ENCODE measurements around the gene KCTD5. TPM values are rescaled to one million over a fixed set of nuclear protein-coding genes. Genes with fewer than 3 reads are reported as not detected.

KCTD5 gene
- polyA plus RNA-seq, 4 donors = 19.0 to 41.2 (median 29.9) TPM

DNA sequence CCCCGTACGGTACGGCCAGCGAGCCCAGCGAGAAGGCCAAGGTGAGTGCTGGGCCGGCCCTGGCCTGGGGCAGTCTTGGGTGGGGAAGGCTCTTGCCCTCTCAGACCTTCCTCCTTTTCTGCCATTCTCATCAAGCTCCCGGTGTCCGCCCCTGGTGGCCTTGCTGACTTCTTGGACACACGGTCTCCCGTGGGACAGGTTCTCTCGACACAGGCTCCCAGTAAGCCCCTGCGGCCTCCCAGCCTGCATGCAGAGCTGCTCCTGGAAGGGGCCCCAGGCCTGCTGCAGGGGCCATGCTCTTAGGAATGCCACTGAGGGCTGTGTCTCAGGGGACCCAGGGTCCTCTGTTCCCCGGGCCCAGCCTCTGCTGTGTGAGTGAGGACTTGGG is 20.1 kb downstream of the KCTD5 start:
- Histone ChIP-seq H3K9me3 (ENCODE audit: control insufficient read depth in 2 of 2, insufficient read depth in 1 of 2, low read depth in 1 of 2, low read length in 1 of 2) (no peaks in the 10 kb centered on the region), H3K27ac (ENCODE audit: low read depth in 1 of 3, low read length in 2 of 3) (no peak overlapping the region), H3K4me1 (ENCODE audit: control insufficient read depth in 3 of 3, insufficient read depth in 2 of 3, low read depth in 1 of 3, low read length in 2 of 3) (no peaks in the 10 kb centered on the region), H3K36me3 (ENCODE audit: control insufficient read depth in 3 of 3, insufficient read depth in 2 of 3, low read depth in 1 of 3, low read length in 3 of 3) (peaks cover 18 to 100% (median 22%) of the 10 kb centered on the region in 3 donors), H3K4me3 (ENCODE audit: low read depth in 1 of 3, low read length in 3 of 3) (no peak overlapping the region), H3K27me3 (ENCODE audit: control insufficient read depth in 3 of 3, insufficient read depth in 3 of 3, low read length in 3 of 3) (no peaks in the 10 kb centered on the region)
- 97 to 98% (median 98%) methylated on average over 9 to 13 of the region's 13 CpGs for WGBS, 3 donors
- DNase-seq (no peak), FAIRE-seq (no peak)

DNA sequence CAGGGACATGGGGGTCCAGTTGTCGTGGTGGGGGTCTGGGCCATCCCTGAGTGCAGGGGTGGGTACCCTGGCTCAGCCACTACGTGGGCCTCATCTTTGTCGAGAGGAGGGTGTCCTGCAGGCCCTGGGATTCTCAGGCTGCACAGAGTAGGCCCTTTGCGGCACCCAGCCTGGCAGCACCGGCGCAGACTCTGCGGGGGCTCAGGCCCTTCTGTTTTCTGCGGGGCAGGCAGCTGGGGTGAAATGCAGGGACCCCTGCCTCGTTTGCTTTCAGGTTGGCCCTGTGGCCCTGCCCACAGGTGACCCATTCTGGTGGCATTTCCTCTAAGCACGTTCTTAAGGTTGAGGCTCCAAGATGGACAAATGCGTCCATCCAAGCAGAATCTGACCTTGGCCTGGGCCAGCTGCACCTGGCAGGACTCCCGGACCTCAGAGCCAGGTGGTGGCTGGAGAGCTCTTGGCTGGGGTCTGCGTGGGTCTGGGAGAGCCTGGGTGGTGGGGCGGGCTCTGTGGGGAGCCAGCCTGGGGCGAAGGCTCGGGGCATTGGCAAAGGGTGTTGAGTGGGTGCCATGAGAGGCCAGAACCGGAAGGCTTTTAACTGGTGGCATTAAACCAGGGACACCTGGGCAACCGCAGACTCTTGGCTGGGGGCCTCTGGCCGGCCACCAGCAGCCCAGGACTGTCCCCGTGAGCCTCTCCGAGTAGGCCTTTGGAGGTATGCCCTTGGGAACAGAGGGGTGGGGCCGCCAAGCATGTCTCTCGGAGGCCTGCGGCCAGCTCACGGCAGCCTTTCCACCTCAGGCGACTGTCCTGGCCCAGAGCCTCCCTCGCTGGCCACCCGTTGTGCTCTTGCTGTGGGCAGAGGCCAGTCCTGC is 20.8 kb downstream of the KCTD5 start:
- Histone ChIP-seq H3K9me3 (ENCODE audit: control insufficient read depth in 2 of 2, insufficient read depth in 1 of 2, low read depth in 1 of 2, low read length in 1 of 2) (no peaks in the 10 kb centered on the region), H3K4me1 (ENCODE audit: control insufficient read depth in 3 of 3, insufficient read depth in 2 of 3, low read depth in 1 of 3, low read length in 2 of 3) (no peaks in the 10 kb centered on the region), H3K4me3 (ENCODE audit: low read depth in 1 of 3, low read length in 3 of 3) (no peak overlapping the region), H3K27me3 (ENCODE audit: control insufficient read depth in 3 of 3, insufficient read depth in 3 of 3, low read length in 3 of 3) (no peaks in the 10 kb centered on the region), H3K27ac (ENCODE audit: low read depth in 1 of 3, low read length in 2 of 3) (no peak overlapping the region), H3K36me3 (ENCODE audit: control insufficient read depth in 3 of 3, insufficient read depth in 2 of 3, low read depth in 1 of 3, low read length in 3 of 3) (peaks cover 14 to 100% (median 24%) of the 10 kb centered on the region in 3 donors)
- WGBS, 3 donors = 93 to 95% (median 94%) methylated on average over 28 of the region's 28 CpGs
- no peak for FAIRE-seq
- DNase-seq = no peak

DNA sequence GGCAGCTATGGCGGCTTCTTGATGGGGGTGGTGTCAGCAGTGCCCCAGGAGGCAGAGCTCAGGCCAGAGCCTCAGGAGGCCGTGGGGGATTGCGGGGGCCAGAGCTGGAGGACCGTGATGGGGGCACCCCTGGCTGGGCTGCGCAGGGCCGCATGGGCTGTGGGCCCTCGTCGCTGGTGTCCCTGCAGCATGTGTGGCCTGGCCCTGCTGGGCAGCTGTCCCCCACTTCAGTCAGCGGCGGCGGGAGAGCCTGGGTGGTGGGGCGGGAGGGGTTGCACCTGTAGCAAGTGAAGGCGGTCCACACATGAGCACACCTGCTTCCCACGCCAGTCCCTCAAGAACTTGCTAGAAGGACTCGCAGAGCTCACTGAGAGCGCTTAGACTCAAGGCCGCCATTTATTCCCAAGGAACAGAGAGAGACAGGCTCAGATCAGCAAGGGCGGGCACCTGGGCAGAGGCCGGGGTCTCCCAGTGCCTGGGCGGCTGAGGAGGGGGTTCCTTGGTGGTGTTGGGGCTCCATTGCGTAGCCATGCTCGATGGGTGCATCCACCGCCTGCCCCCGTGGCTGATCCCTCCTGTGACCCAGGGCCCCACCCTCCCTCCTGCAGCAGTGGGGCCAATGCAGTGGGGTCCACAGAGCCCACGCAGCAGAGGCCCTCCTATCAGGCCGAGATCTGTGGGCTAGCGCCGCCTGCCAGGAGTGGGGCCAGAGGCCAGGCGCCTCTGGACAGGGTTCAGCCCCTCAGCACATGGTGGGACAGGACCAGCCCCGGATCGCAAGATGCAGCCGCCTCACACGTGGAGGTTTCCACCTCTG is 22.1 kb downstream of the KCTD5 start:
- H3K27ac ChIP-seq (ENCODE audit: low read depth in 1 of 3, low read length in 2 of 3) = no peak overlapping the region
- no peaks in the 10 kb centered on the region for H3K27me3 ChIP-seq (ENCODE audit: control insufficient read depth in 3 of 3, insufficient read depth in 3 of 3, low read length in 3 of 3)
- FAIRE-seq (no peak), DNase-seq (no peak)
- H3K4me3 ChIP-seq (ENCODE audit: low read depth in 1 of 3, low read length in 3 of 3) = no peak overlapping the region
- H3K9me3 ChIP-seq (ENCODE audit: control insufficient read depth in 2 of 2, insufficient read depth in 1 of 2, low read depth in 1 of 2, low read length in 1 of 2) = no peaks in the 10 kb centered on the region
- H3K4me1 ChIP-seq (ENCODE audit: control insufficient read depth in 3 of 3, insufficient read depth in 2 of 3, low read depth in 1 of 3, low read length in 2 of 3) = no peaks in the 10 kb centered on the region
- WGBS, 3 donors = 93 to 95% (median 94%) methylated on average over 33 of the region's 33 CpGs
- H3K36me3 ChIP-seq (ENCODE audit: control insufficient read depth in 3 of 3, insufficient read depth in 2 of 3, low read depth in 1 of 3, low read length in 3 of 3) = peaks cover 15 to 100% (median 24%) of the 10 kb centered on the region in 3 donors

DNA sequence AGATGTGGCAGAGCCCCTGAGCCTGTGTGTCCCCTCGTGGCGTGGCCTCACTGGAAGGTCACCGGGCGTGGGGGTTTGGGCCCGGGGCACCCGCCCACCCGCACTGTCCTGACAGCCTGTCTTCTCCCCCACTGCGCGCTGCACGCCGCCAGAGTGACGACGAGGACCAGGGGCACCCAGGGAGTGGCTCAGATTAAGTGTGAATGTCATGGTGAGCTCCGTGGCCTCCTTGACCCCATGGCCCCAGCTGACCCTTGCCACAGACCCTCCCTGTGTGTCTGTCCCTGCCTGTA is 22.6 kb downstream of the KCTD5 start:
- 94 to 97% (median 96%) methylated on average over 14 of the region's 14 CpGs for WGBS, 3 donors
- FAIRE-seq (no peak), DNase-seq (no peak)
- H3K9me3 ChIP-seq (ENCODE audit: control insufficient read depth in 2 of 2, insufficient read depth in 1 of 2, low read depth in 1 of 2, low read length in 1 of 2) = no peaks in the 10 kb centered on the region
- no peak overlapping the region for H3K4me3 ChIP-seq (ENCODE audit: low read depth in 1 of 3, low read length in 3 of 3)
- H3K36me3 ChIP-seq (ENCODE audit: control insufficient read depth in 3 of 3, insufficient read depth in 2 of 3, low read depth in 1 of 3, low read length in 3 of 3) = peaks cover 15 to 100% (median 24%) of the 10 kb centered on the region in 3 donors
- H3K27me3 ChIP-seq (ENCODE audit: control insufficient read depth in 3 of 3, insufficient read depth in 3 of 3, low read length in 3 of 3) = no peaks in the 10 kb centered on the region
- H3K27ac ChIP-seq (ENCODE audit: low read depth in 1 of 3, low read length in 2 of 3) = no peak overlapping the region
- H3K4me1 ChIP-seq (ENCODE audit: control insufficient read depth in 3 of 3, insufficient read depth in 2 of 3, low read depth in 1 of 3, low read length in 2 of 3) = no peaks in the 10 kb centered on the region

DNA sequence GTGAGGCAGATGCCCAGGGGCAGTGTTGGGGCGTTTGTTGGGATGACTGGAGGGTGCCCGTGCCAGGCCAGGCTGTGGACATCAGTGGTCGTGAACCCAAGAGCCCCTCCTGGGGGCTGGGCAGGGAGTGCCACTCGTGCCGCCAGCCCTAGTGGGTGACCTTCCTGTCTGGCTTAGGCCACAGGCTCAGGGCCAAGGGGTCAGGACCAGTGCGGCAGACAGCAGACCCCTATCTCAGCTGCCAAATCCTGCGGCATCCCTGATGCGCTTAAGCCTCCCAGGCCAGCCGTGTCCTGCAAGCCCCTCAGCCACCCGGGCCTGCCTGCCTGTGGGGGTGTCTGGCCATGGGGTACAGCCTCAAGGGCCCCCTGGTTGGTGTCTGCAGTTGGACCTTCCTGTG is 23.0 kb downstream of the KCTD5 start:
- FAIRE-seq = no peak
- H3K27ac ChIP-seq (ENCODE audit: low read depth in 1 of 3, low read length in 2 of 3) = no peak overlapping the region
- no peaks in the 10 kb centered on the region for H3K9me3 ChIP-seq (ENCODE audit: control insufficient read depth in 2 of 2, insufficient read depth in 1 of 2, low read depth in 1 of 2, low read length in 1 of 2)
- DNase-seq = no peak
- whole genome bisulfite sequencing, 3 donors = 88 to 94% (median 93%) methylated on average over 10 of the region's 10 CpGs
- H3K4me3 ChIP-seq (ENCODE audit: low read depth in 1 of 3, low read length in 3 of 3) = no peak overlapping the region
- H3K27me3 ChIP-seq (ENCODE audit: control insufficient read depth in 3 of 3, insufficient read depth in 3 of 3, low read length in 3 of 3) = no peaks in the 10 kb centered on the region
- no peaks in the 10 kb centered on the region for H3K4me1 ChIP-seq (ENCODE audit: control insufficient read depth in 3 of 3, insufficient read depth in 2 of 3, low read depth in 1 of 3, low read length in 2 of 3)
- peaks cover 15 to 100% (median 23%) of the 10 kb centered on the region in 3 donors for H3K36me3 ChIP-seq (ENCODE audit: control insufficient read depth in 3 of 3, insufficient read depth in 2 of 3, low read depth in 1 of 3, low read length in 3 of 3)

DNA sequence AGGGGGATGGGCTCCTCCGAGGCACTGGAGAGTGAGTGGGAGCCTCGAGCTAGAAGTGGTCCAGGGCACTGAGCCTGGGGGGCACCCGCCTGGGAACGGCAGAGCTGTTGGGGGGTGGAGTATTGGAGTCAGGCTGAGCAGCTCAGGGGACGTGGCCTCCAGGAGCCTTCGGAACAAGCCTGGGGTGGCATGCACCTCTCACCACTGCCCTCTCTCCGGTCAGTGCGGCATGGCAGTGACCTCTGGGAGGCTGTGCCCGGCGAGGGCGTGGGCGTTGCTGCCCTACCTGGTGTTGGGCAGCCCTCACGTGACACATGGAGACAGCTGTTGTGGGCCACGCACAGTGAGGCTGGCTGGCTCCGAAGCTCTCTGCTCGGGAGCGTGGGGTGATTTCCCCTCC is 23.8 kb downstream of the KCTD5 start:
- DNase-seq (no peak), FAIRE-seq (no peak)
- Histone ChIP-seq H3K36me3 (ENCODE audit: control insufficient read depth in 3 of 3, insufficient read depth in 2 of 3, low read depth in 1 of 3, low read length in 3 of 3) (peaks cover 12 to 94% (median 23%) of the 10 kb centered on the region in 3 donors), H3K27me3 (ENCODE audit: control insufficient read depth in 3 of 3, insufficient read depth in 3 of 3, low read length in 3 of 3) (no peaks in the 10 kb centered on the region), H3K4me1 (ENCODE audit: control insufficient read depth in 3 of 3, insufficient read depth in 2 of 3, low read depth in 1 of 3, low read length in 2 of 3) (no peaks in the 10 kb centered on the region), H3K9me3 (ENCODE audit: control insufficient read depth in 2 of 2, insufficient read depth in 1 of 2, low read depth in 1 of 2, low read length in 1 of 2) (no peaks in the 10 kb centered on the region), H3K27ac (ENCODE audit: low read depth in 1 of 3, low read length in 2 of 3) (no peak overlapping the region), H3K4me3 (ENCODE audit: low read depth in 1 of 3, low read length in 3 of 3) (no peak overlapping the region)
- 95 to 98% (median 95%) methylated on average over 17 of the region's 17 CpGs for WGBS, 3 donors

DNA sequence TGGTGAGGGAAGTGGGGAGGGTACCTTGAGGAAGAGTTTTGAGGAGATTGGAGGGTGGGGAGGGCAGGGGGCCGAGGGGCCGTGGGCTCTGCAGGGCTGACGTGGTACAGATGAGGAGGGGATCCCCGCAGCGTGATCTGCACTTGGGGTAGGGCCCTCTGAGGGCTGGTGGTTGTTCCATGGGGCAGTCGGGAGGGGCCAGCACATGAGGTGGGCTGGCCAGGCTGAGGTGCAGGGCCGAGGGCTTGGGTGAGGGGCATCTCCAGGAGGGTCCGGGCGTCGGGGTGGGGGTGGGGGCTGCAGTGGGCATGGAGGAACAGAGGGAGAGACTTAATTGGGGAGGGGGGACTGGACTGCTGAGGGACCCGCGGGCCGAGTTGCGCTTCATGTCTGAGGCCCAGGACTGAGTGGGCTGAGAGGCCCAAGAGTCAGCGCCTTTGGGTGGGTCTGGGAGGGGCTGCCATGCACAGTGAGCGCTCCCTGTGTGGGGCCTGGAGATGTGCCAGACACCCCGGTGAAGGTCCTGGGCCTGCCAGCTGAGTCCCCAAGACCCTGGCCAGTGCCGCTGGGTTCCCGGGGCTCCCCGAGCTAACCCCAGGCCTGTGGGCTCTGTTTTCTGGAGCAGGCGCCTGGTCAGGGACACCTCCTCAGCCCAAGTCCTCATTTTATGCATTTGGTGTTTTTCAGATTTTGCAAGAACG is 24.4 kb downstream of the KCTD5 start:
- Histone ChIP-seq H3K27me3 (ENCODE audit: control insufficient read depth in 3 of 3, insufficient read depth in 3 of 3, low read length in 3 of 3) (no peaks in the 10 kb centered on the region), H3K36me3 (ENCODE audit: control insufficient read depth in 3 of 3, insufficient read depth in 2 of 3, low read depth in 1 of 3, low read length in 3 of 3) (peaks cover 9 to 87% (median 20%) of the 10 kb centered on the region in 3 donors), H3K9me3 (ENCODE audit: control insufficient read depth in 2 of 2, insufficient read depth in 1 of 2, low read depth in 1 of 2, low read length in 1 of 2) (no peaks in the 10 kb centered on the region), H3K4me3 (ENCODE audit: low read depth in 1 of 3, low read length in 3 of 3) (no peak overlapping the region), H3K4me1 (ENCODE audit: control insufficient read depth in 3 of 3, insufficient read depth in 2 of 3, low read depth in 1 of 3, low read length in 2 of 3) (no peaks in the 10 kb centered on the region), H3K27ac (ENCODE audit: low read depth in 1 of 3, low read length in 2 of 3) (no peak overlapping the region)
- DNase-seq = no peak
- FAIRE-seq = no peak
- 92 to 95% (median 94%) methylated on average over 17 to 22 of the region's 22 CpGs for WGBS, 3 donors

All from small intestine (tissue), 7 donors.